Lower leg skin (tissue), 3 donors: ENCODE results near the gene WBP2NL.

Source experiments
- CTCF ChIP-seq, 3 donors: fragments of 450-650 bp; IDR thresholded peaks; one replicate each; pipeline ENCODE4 v1.5.1; 2016; ENCODE audit warnings: antibody characterized with exemption in 3 of 3, mild to moderate bottlenecking in 3 of 3, moderate library complexity in 2 of 3
- POLR2A ChIP-seq, 2 donors: fragments of 450-650 bp; IDR thresholded peaks; one replicate each; pipeline ENCODE4 v1.6.1; 2016 to 2017; ENCODE audit warnings: antibody characterized with exemption in 2 of 2, mild to moderate bottlenecking in 1 of 2, moderate library complexity in 1 of 2

- TF ChIP-seq CTCF (IDR thresholded peaks at IDR 0.05): no peak
- no peak for TF ChIP-seq POLR2A (IDR thresholded peaks at IDR 0.05)
These were observed 23.8 kb upstream of the WBP2NL start for GRCh38 chr22:41974691-41975290.
